Measurements from ENCODE around the gene TMED9. TPM values are rescaled to one million over a fixed set of nuclear protein-coding genes. Genes with fewer than 3 reads are reported as not detected.
A peak's percentile ranks its signal among the peaks of the same experiment; 100 is the strongest.

The TMED9 gene
- polyA plus RNA-seq, 6 donors from 2014 or later, result 86.8 to 108 (median 99.4) TPM

GRCh38 chr5:177604116-177604521, 12.1 kb downstream of the TMED9 start:
- ATAC-seq (ENCODE audit: low read depth in 2 of 2), result no peak
- H3K4me1 Mint-ChIP-seq, result peaks cover 43 to 45% (median 43%) of the 10 kb centered on the region in 3 donors
- peak overlapping the region in 1 of 6 donors; percentile 50 for H3K27ac Mint-ChIP-seq

DNA sequence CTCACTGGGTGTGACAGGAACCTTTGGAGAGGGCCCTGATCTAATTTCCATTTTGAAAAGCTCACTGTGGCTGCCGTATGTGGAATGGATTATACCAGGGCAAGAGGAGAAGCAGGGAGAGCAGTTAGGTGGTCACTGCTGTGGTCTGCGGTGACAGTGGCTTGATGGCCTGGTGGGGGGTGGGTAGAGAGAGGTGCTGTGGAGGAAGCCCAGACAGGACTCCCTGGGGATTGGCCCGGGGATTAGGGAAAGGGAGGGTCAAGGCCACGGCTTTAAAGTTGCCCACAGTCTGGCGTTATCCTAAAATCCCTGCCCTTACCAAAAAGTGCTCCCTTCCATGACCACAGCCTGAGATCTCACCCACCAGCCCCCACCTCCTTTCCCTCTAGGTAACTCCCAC, 12.7 kb downstream of the TMED9 start:
- Mint-ChIP-seq H3K9me3 (no peaks in the 10 kb centered on the region), H3K4me3 (no peak overlapping the region), H3K27me3 (no peaks in the 10 kb centered on the region), H3K36me3 (peaks cover 0 to 18% of the 10 kb centered on the region in 2 donors), H3K27ac (peak overlapping the region in 1 of 6 donors; percentile 75), H3K4me1 (peaks cover 42 to 43% (median 42%) of the 10 kb centered on the region in 3 donors)
- no peak for ATAC-seq (ENCODE audit: low read depth in 2 of 2)
- DNase-seq, result no peak

More at GRCh38 chr5:177604116-177604521, 12.1 kb downstream of the TMED9 start:
- DNase-seq, result no peak
- Mint-ChIP-seq H3K36me3 (peaks cover 0 to 18% of the 10 kb centered on the region in 2 donors), H3K4me3 (no peak overlapping the region), H3K9me3 (no peaks in the 10 kb centered on the region), H3K27me3 (no peaks in the 10 kb centered on the region)

DNA sequence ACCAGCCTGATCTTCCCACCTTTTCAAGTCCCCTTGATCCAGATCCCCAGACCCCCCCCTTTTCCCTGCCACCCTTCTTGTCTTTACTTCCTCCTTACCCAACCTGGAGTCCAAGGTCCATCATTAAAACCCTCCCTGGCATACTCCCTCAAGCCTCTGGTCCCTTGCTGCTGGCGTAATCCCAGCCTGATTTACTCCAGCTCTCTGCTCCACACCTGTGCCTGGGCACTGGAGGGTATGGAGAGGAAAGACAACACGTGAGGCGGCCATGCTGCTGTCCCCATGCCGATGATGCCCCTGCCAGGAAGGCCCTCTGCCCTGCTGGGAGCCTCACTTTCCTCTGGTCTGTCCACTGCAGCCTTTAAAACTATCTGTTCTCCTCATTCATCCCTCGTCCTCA, 13.1 kb downstream of the TMED9 start:
- Mint-ChIP-seq H3K4me1 (peaks cover 42 to 43% (median 42%) of the 10 kb centered on the region in 3 donors), H3K36me3 (peaks cover 0 to 18% of the 10 kb centered on the region in 2 donors), H3K27ac (peak overlapping the region; percentile 9 to 93 (median 74)), H3K27me3 (no peaks in the 10 kb centered on the region), H3K4me3 (no peak overlapping the region), H3K9me3 (no peaks in the 10 kb centered on the region)
- no peak for ATAC-seq (ENCODE audit: low read depth in 2 of 2)
- no peak for DNase-seq

DNA sequence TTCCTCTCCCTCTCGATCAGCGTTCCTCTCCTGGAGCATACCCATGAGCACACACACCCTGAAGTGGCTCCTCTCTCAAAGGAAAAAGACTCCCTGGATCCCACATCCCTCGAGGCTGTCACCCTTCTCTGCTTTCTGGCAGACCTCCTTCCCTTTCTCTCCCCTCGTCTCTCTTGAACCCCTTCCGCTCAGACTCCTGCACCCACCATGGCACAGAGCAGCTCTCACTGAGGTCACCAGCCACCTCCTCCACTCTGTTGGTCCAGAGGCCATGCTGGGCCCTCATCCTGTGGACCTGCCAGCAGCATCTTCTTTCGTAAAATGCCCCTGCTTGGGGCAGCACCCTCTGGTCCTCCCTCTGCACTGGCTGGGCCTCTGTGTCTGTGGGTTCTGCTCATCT, 13.7 kb downstream of the TMED9 start:
- H3K27me3 Mint-ChIP-seq, result no peaks in the 10 kb centered on the region
- peaks cover 0 to 18% of the 10 kb centered on the region in 2 donors for H3K36me3 Mint-ChIP-seq
- peak overlapping the region in 2 of 8 donors; percentile 4 to 32 for H3K4me3 Mint-ChIP-seq
- ATAC-seq (ENCODE audit: low read depth in 2 of 2) (no peak), DNase-seq (no peak)
- peak overlapping the region in 5 of 6 donors; percentile 36 to 93 (median 63) for H3K27ac Mint-ChIP-seq
- no peaks in the 10 kb centered on the region for H3K9me3 Mint-ChIP-seq
- H3K4me1 Mint-ChIP-seq, result peaks cover 38 to 42% (median 42%) of the 10 kb centered on the region in 3 donors

DNA sequence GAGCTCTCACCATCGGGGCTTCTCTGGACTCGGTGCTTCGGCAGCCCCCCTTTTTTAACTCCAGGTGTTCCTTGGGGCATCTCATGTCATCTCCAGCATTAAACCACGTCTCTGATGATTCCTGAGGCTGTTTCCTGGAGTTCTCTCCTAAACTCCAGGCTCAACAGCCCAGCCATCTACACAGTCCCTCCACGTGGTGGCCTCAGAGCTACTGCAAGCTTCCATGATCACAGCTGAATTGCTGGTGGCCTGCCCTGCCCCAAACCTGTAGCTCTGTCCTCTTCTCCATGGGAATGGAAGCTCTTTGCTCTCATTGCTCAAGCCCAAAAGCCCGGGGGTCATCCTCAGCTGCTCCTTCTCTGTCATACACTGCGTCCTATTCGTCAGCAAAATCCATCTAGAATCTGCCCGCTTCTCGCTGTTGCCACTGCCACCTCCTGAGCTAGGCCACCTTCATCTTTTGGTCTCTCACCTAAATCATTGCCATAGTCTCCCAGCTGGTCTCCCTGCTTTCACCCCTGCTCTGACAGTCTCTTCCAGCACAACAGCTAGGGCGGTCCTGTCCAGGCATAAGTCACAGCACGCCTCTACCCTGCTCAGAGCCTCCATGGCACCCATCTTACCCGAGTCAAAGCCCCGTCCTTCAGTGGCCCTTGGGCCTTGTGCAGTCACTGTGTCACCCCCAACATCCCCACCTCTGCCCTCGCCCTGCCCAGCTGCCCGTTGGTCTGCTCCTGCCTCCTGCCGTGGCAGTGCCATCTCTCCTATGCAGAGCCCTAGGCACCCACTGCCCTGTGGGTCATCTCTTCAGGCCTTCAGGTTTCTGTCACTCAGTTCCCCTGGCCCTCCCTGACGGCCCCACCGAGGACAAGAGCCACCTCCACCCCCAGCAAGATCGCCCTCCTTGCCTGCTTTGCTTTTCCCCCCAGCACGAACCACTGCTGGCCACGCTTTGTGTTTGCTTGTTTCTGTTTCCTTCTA, 14.4 kb downstream of the TMED9 start:
- Mint-ChIP-seq H3K27me3 (no peaks in the 10 kb centered on the region), H3K4me1 (peaks cover 33 to 38% (median 35%) of the 10 kb centered on the region in 3 donors), H3K4me3 (peak overlapping the region in 1 of 8 donors; percentile 4), H3K36me3 (peaks cover 0 to 18% of the 10 kb centered on the region in 2 donors), H3K9me3 (no peaks in the 10 kb centered on the region), H3K27ac (peak overlapping the region in 5 of 6 donors; percentile 10 to 77 (median 63))
- ATAC-seq (ENCODE audit: low read depth in 2 of 2), result no peak
- DNase-seq, result no peak

- peaks cover 0 to 18% of the 10 kb centered on the region in 2 donors for H3K36me3 Mint-ChIP-seq
- DNase-seq (no peak), ATAC-seq (ENCODE audit: low read depth in 2 of 2) (no peak)
- H3K27me3 Mint-ChIP-seq, result no peaks in the 10 kb centered on the region
- no peaks in the 10 kb centered on the region for H3K9me3 Mint-ChIP-seq
- H3K27ac Mint-ChIP-seq, result peak overlapping the region in 3 of 6 donors; percentile 10 to 74 (median 24)
- H3K4me3 Mint-ChIP-seq, result no peak overlapping the region
- peaks cover 31 to 40% (median 33%) of the 10 kb centered on the region in 3 donors for H3K4me1 Mint-ChIP-seq
These were observed 15.1 kb downstream of the TMED9 start for GRCh38 chr5:177607115-177607451.

DNA sequence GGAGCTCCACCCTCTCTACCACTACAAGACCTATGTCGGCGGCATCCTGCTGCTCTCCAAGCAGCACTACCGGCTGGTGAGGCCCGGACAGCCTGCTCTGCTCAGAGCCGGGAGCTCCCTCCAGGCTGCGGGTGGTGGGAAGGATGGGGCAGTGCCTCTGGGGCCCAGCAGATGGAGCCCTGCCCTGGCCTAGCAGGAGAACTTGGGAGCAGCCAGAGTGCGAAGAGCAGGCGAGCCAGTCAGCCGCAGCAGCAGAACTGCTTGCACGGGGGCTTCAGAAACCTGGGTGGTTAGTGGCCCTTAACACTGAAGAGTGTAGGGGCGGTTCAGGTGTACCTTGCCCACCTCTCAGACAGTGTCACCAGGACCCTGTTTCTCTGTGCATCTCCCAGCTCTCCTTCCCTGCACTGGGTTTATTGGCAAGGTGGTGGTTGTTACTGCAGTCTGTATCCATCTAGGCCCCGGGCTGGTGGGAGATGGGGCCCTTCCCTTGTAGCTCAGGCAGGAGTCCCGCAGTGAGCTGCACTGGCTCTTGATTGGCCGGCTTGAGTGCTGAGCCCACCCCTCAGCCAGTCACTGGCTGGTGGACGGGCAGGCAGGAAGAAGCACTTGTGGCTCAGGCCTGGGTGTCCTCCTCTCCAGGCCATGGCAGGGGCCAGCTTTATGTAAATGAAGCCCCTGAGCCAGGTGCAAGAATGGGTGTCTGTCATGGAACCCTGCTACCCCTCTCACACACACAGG, 15.6 kb downstream of the TMED9 start:
- Mint-ChIP-seq H3K27me3 (no peaks in the 10 kb centered on the region), H3K9me3 (no peaks in the 10 kb centered on the region), H3K36me3 (peaks cover 0 to 18% of the 10 kb centered on the region in 2 donors), H3K4me1 (peaks cover 26 to 39% (median 28%) of the 10 kb centered on the region in 3 donors), H3K4me3 (peak overlapping the region in 1 of 8 donors; percentile 74), H3K27ac (peak overlapping the region in 2 of 6 donors; percentile 59 to 76)
- DNase-seq, result peak; percentile 43
- ATAC-seq (ENCODE audit: low read depth in 2 of 2), result peak; percentile 74 to 82

- H3K4me3 Mint-ChIP-seq, result no peak overlapping the region
- H3K27me3 Mint-ChIP-seq, result no peaks in the 10 kb centered on the region
- no peak for DNase-seq
- no peaks in the 10 kb centered on the region for H3K9me3 Mint-ChIP-seq
- peaks cover 0 to 18% of the 10 kb centered on the region in 2 donors for H3K36me3 Mint-ChIP-seq
- ATAC-seq (ENCODE audit: low read depth in 2 of 2), result no peak
- peaks cover 24 to 37% (median 26%) of the 10 kb centered on the region in 3 donors for H3K4me1 Mint-ChIP-seq
- peak overlapping the region in 2 of 6 donors; percentile 76 to 83 for H3K27ac Mint-ChIP-seq
These were observed 16.5 kb downstream of the TMED9 start for GRCh38 chr5:177608243-177609075.

GRCh38 chr5:177609076-177610059, 17.4 kb downstream of the TMED9 start:
- peaks cover 21 to 32% (median 22%) of the 10 kb centered on the region in 3 donors for H3K4me1 Mint-ChIP-seq
- no peaks in the 10 kb centered on the region for H3K9me3 Mint-ChIP-seq
- H3K27ac Mint-ChIP-seq, result peak overlapping the region in 3 of 6 donors; percentile 28 to 88 (median 62)
- H3K4me3 Mint-ChIP-seq, result no peak overlapping the region
- no peak for DNase-seq
- H3K36me3 Mint-ChIP-seq, result peaks cover 0 to 18% of the 10 kb centered on the region in 2 donors
- ATAC-seq (ENCODE audit: low read depth in 2 of 2), result peak in 1 of 2 donors; percentile 33
- no peaks in the 10 kb centered on the region for H3K27me3 Mint-ChIP-seq

DNA sequence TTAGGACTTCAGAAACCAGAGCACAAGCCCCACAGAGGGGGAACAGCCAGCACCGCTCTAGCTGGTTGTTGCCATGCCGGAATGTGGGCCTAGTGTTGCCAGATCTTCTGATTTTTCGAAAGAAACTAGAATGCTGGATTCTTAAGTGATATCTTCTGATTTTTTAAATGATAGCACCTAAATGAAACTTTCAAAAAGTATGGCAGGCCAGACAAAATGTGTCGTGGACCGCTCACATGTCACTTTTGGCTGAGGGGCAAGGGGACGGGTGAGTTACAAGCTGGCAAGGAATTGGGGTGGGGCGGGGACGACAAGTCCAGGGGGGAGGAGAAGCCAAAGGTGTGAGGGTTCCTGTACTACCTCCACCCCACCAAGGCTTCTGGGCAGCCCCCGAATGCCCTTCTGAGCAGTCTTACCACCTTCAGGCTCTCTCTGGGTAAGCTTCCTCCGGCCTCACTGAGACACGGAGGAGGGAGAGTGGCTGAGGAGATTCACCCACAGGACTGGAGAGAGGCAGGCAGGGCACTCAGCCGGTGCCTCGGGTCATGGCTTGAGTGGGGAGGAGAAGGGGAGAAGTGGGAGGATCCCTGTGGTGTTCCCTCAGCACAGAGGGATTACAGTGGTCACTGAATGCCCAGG, 18.2 kb downstream of the TMED9 start:
- H3K27me3 Mint-ChIP-seq, result no peaks in the 10 kb centered on the region
- DNase-seq (no peak), ATAC-seq (ENCODE audit: low read depth in 2 of 2) (no peak)
- H3K36me3 Mint-ChIP-seq, result peaks cover 0 to 14% of the 10 kb centered on the region in 2 donors
- no peak overlapping the region for H3K4me3 Mint-ChIP-seq
- peaks cover 17 to 32% (median 18%) of the 10 kb centered on the region in 3 donors for H3K4me1 Mint-ChIP-seq
- no peaks in the 10 kb centered on the region for H3K9me3 Mint-ChIP-seq
- H3K27ac Mint-ChIP-seq, result peak overlapping the region in 2 of 6 donors; percentile 62 to 83

DNA sequence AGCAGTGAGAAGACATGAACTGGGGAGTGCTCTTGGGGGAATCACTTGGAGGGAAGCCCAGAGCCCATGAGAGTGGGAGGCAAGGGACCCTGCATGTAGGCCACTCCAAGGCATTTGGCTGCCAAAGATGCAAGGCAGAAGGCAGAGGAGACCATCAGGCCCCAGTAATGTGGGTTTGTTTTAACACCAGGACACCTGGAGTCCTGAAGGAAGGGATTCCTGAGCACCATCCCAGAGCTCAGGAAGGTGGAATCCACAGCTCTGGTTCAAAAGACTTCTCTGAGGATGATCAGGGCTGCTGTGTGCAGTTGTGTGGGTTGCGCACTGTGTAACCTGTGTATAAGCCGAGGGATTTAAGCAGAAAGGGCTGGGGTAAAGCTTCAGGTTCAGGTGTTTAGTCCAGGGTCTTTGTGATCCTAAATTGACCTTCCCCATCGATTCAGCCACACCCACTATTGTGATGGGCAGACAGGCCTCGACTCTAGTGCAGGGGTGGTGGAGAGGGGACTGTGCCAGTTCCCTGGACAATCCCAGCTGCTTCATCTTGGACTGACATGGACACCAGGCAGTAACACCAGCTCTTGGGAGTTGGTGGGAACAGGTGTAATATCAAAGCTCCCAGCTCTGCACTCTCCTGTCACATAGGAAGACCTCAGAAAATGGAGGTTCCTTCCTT, 18.9 kb downstream of the TMED9 start:
- Mint-ChIP-seq H3K4me3 (no peak overlapping the region), H3K27ac (peak overlapping the region in 2 of 6 donors; percentile 42 to 83), H3K4me1 (peaks cover 11 to 30% (median 11%) of the 10 kb centered on the region in 3 donors), H3K9me3 (no peaks in the 10 kb centered on the region), H3K36me3 (peaks cover 0 to 8% of the 10 kb centered on the region in 2 donors), H3K27me3 (no peaks in the 10 kb centered on the region)
- no peak for ATAC-seq (ENCODE audit: low read depth in 2 of 2)
- DNase-seq, result no peak

Measured in naive B cell (primary cell).